ENCODE results near the gene ZFAND6. TPM values are rescaled to one million over a fixed set of nuclear protein-coding genes. Genes with fewer than 3 reads are reported as not detected.
A peak's percentile ranks its signal among the peaks of the same experiment; 100 is the strongest.

ZFAND6 gene
- total RNA-seq, 1 donor, result 109 TPM

DNA sequence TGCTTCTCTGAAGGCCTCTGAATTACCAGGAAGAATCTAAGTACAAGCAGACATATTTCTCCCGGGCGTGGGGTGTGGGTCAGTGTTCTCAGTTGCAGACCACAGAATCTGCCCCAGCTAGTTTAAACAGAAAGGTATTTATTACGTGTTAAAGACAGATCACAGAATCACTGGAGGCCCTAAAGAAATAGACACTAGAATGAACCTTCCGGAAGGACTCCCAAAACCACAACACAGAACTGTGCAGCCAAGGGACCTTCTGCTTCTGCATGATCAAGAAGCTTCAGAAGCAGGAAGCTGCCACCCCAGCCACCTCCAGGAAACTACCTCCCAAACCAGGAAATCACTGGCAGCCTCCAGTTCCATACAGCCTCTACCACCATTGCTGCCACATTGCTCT, 32.7 kb upstream of the ZFAND6 start:
- DNase-seq (ENCODE audit: insufficient read length, low spot score, missing footprints), result no peak
- TF ChIP-seq, protein P1, sequence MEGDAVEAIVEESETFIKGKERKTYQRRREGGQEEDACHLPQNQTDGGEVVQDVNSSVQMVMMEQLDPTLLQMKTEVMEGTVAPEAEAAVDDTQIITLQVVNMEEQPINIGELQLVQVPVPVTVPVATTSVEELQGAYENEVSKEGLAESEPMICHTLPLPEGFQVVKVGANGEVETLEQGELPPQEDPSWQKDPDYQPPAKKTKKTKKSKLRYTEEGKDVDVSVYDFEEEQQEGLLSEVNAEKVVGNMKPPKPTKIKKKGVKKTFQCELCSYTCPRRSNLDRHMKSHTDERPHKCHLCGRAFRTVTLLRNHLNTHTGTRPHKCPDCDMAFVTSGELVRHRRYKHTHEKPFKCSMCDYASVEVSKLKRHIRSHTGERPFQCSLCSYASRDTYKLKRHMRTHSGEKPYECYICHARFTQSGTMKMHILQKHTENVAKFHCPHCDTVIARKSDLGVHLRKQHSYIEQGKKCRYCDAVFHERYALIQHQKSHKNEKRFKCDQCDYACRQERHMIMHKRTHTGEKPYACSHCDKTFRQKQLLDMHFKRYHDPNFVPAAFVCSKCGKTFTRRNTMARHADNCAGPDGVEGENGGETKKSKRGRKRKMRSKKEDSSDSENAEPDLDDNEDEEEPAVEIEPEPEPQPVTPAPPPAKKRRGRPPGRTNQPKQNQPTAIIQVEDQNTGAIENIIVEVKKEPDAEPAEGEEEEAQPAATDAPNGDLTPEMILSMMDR (IDR thresholded peaks at IDR 0.05; ENCODE audit: extremely low read depth, low read depth, low read length), result no peak

DNA sequence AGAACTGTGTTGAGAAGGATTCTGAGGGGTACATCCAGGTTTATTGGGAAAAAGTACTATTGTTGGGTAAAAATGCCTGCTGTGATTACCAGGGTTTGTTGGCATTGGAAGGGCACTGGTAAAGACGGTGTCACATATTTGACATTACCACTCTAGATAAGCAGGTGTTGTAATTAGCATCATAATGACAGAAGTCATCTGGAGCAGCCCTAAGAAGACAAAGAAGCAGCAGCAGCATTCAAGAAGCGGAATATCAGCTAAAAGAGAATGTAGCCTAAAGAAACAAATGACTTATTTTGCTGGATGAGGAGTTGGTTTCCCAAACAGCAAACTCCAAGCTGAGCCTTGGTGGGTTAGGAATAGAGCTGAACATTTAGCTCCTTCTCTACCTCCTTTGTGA, 30.5 kb upstream of the ZFAND6 start:
- H2AFZ ChIP-seq (ENCODE audit: low read length), result no peak overlapping the region
- H3K9me3 ChIP-seq (ENCODE audit: low read depth, low read length), result no peaks in the 10 kb centered on the region
- no peaks in the 10 kb centered on the region for H3K79me2 ChIP-seq (ENCODE audit: insufficient read depth, low read length)
- no peak overlapping the region for H3K4me3 ChIP-seq (ENCODE audit: insufficient read depth, low read length)
- peak; percentile 56 for DNase-seq (ENCODE audit: insufficient read length, low spot score, missing footprints)
- H3K27ac ChIP-seq (ENCODE audit: low read depth, low read length), result no peak overlapping the region
- TF ChIP-seq, protein P1 (IDR thresholded peaks at IDR 0.05; ENCODE audit: extremely low read depth, low read depth, low read length), result no peak
- H4K20me1 ChIP-seq (ENCODE audit: insufficient read depth, low read length), result no peaks in the 10 kb centered on the region
- H3K4me1 ChIP-seq (ENCODE audit: insufficient read depth, low read length), result peaks cover 12% of the 10 kb centered on the region
- no peak overlapping the region for H3K4me2 ChIP-seq (ENCODE audit: insufficient read depth, low read length)
- H3K27me3 ChIP-seq (ENCODE audit: insufficient read depth, low read length), result no peaks in the 10 kb centered on the region
- H3K36me3 ChIP-seq (ENCODE audit: insufficient read depth, low read length), result no peaks in the 10 kb centered on the region

More for the DNA sequence above, 32.7 kb upstream of the ZFAND6 start:
- Histone ChIP-seq H3K9me3 (ENCODE audit: low read depth, low read length) (no peaks in the 10 kb centered on the region), H3K4me1 (ENCODE audit: insufficient read depth, low read length) (no peaks in the 10 kb centered on the region), H3K36me3 (ENCODE audit: insufficient read depth, low read length) (no peaks in the 10 kb centered on the region), H2AFZ (ENCODE audit: low read length) (no peak overlapping the region), H3K4me3 (ENCODE audit: insufficient read depth, low read length) (no peak overlapping the region), H3K27ac (ENCODE audit: low read depth, low read length) (no peak overlapping the region), H3K4me2 (ENCODE audit: insufficient read depth, low read length) (no peak overlapping the region), H3K79me2 (ENCODE audit: insufficient read depth, low read length) (no peaks in the 10 kb centered on the region), H3K27me3 (ENCODE audit: insufficient read depth, low read length) (peaks cover 4% of the 10 kb centered on the region), H4K20me1 (ENCODE audit: insufficient read depth, low read length) (no peaks in the 10 kb centered on the region)

DNA sequence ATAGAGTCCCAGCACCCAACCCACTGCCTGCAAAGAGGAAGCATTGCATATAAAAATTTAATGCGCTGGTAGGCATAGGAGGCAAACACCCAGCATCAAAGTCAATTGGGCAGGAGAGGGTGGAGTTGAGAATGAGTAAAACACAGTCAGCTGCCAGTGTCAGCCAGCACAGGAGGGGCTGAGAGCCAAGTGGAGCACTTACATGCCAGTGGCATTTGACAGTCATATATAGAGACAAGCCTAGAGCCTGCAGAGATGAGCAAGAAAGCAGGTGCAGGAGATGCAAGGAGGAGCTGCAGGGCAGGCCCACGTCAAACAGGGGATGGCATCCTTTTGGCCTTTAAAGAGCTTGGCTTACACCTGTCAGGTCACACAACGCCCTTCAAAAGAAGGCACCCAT, 27.6 kb upstream of the ZFAND6 start:
- no peak overlapping the region for H3K4me2 ChIP-seq (ENCODE audit: insufficient read depth, low read length)
- H3K4me1 ChIP-seq (ENCODE audit: insufficient read depth, low read length), result peaks cover 12% of the 10 kb centered on the region
- no peaks in the 10 kb centered on the region for H3K27me3 ChIP-seq (ENCODE audit: insufficient read depth, low read length)
- TF ChIP-seq, protein P1 (IDR thresholded peaks at IDR 0.05; ENCODE audit: extremely low read depth, low read depth, low read length), result no peak
- H3K27ac ChIP-seq (ENCODE audit: low read depth, low read length), result no peak overlapping the region
- no peak overlapping the region for H2AFZ ChIP-seq (ENCODE audit: low read length)
- no peak overlapping the region for H3K4me3 ChIP-seq (ENCODE audit: insufficient read depth, low read length)
- no peaks in the 10 kb centered on the region for H3K36me3 ChIP-seq (ENCODE audit: insufficient read depth, low read length)
- H3K79me2 ChIP-seq (ENCODE audit: insufficient read depth, low read length), result no peaks in the 10 kb centered on the region
- no peaks in the 10 kb centered on the region for H3K9me3 ChIP-seq (ENCODE audit: low read depth, low read length)
- DNase-seq (ENCODE audit: insufficient read length, low spot score, missing footprints), result no peak
- no peaks in the 10 kb centered on the region for H4K20me1 ChIP-seq (ENCODE audit: insufficient read depth, low read length)

DNA sequence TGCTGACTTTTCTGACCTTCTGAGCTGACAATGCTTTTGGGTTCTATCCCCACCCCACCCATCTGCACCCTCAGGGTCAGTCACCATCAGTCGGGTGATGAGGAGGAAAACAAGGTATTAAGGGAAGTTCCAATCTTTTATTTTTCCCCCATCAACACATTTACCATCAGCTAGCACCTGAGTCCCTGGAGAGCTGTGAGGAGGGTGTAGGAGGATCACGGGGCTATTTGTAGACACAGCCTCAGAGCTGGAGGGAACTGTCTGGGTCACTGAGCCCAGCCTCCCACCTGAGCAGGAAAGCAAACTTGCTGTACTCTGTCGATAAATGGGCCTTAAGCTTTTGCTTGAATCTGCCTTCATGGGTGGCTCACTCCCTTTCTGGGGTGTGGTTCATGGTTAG, 24.8 kb upstream of the ZFAND6 start:
- H3K27me3 ChIP-seq (ENCODE audit: insufficient read depth, low read length), result no peaks in the 10 kb centered on the region
- H3K4me3 ChIP-seq (ENCODE audit: insufficient read depth, low read length), result no peak overlapping the region
- TF ChIP-seq, protein P1 (IDR thresholded peaks at IDR 0.05; ENCODE audit: extremely low read depth, low read depth, low read length), result no peak
- no peak overlapping the region for H3K4me2 ChIP-seq (ENCODE audit: insufficient read depth, low read length)
- H3K36me3 ChIP-seq (ENCODE audit: insufficient read depth, low read length), result no peaks in the 10 kb centered on the region
- DNase-seq (ENCODE audit: insufficient read length, low spot score, missing footprints), result no peak
- H2AFZ ChIP-seq (ENCODE audit: low read length), result no peak overlapping the region
- H3K79me2 ChIP-seq (ENCODE audit: insufficient read depth, low read length), result no peaks in the 10 kb centered on the region
- no peak overlapping the region for H3K27ac ChIP-seq (ENCODE audit: low read depth, low read length)
- no peaks in the 10 kb centered on the region for H4K20me1 ChIP-seq (ENCODE audit: insufficient read depth, low read length)
- peaks cover 12% of the 10 kb centered on the region for H3K4me1 ChIP-seq (ENCODE audit: insufficient read depth, low read length)
- no peaks in the 10 kb centered on the region for H3K9me3 ChIP-seq (ENCODE audit: low read depth, low read length)
